ENCODE results near the gene SEMA4C. TPM values are rescaled to one million over a fixed set of nuclear protein-coding genes. Genes with fewer than 3 reads are reported as not detected.
A peak's percentile ranks its signal among the peaks of the same experiment; 100 is the strongest.

Gene SEMA4C
- total RNA-seq, 1 experiment from 2014 or later: 23.4 TPM

DNA sequence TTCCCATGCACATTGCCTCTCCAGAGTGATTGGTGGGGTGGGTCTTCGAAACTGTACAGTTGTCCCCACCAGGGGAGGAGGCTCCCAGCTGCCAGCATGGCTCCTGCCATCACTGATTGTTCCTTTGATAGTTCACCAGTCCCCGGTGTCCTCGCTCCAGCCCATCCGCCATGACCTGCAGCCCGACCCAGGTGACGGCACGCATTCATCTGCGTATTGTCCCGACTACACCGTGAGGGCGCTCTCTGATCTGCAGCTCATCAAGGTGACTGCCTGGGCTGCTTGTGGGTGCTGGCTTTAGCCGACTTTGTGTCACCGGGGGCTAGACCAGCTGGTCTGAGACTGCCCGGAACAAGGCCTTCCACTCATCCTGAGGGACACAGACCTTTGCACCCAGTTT, 41.4 kb downstream of the SEMA4C start:
- Histone ChIP-seq H3K36me3 (peaks cover 48% of the 10 kb centered on the region), H3K27ac (no peak overlapping the region), H3K27me3 (replicated peaks) (no peaks in the 10 kb centered on the region), H3K9me3 (replicated peaks) (no peaks in the 10 kb centered on the region), H3K4me1 (replicated peaks) (peaks cover 18% of the 10 kb centered on the region), H3K4me3 (no peak overlapping the region)
- no peak for DNase-seq (ENCODE audit: low read depth in 1 of 2, low spot score in 2 of 2)

DNA sequence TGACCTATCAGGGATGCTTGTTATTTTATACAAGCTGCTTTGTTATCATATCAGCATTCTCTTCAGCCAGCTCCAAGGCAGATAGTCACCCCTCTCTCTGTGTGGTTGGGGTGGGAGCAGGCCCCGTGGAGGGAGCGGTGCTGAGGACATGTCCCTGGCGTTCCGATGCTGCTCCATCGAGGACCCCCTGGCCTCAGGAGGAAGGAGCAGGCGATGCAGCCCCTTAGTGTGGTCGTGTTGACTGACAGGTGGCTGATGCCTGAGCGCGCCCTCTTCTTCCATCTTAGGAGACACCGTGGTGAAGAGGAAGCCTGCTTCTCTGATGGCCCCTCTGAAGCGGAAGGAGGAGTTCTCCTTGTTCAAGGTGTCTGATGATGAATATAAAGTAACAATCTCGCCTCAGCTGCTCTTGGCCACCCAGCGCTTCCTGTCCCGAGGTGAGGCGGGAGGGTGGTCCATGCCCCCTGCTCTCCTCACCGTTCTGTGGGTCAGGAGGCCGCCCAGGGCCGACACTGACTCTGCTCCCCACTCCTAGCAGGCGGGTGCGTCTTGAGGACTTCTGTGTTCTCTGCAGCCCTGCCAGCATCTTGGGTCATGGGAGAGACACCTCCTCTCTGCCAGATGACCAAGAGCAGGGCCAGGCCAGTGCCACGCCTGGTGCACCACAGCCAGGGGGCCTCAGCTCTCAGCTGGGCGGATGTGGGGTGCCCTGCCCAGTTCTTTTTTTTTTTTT, 43.2 kb downstream of the SEMA4C start:
- DNase-seq (ENCODE audit: low read depth in 1 of 2, low spot score in 2 of 2): no peak
- Histone ChIP-seq H3K9me3 (replicated peaks) (no peaks in the 10 kb centered on the region), H3K4me3 (no peak overlapping the region), H3K36me3 (peaks cover 35% of the 10 kb centered on the region), H3K4me1 (replicated peaks) (0 out of 2 replicates have a peak, but pooled peaks cover 8% of the 10 kb centered on the region), H3K27me3 (replicated peaks) (no peaks in the 10 kb centered on the region), H3K27ac (no peak overlapping the region)

- no peak overlapping the region for H3K27ac ChIP-seq
- H3K27me3 ChIP-seq (replicated peaks): no peaks in the 10 kb centered on the region
- peaks cover 22% of the 10 kb centered on the region for H3K36me3 ChIP-seq
- H3K4me3 ChIP-seq: no peak overlapping the region
- no peaks in the 10 kb centered on the region for H3K9me3 ChIP-seq (replicated peaks)
- DNase-seq (ENCODE audit: low read depth in 1 of 2, low spot score in 2 of 2): no peak
- H3K4me1 ChIP-seq (replicated peaks): 0 out of 2 replicates have a peak, but pooled peaks cover 8% of the 10 kb centered on the region
Measured at GRCh38 chr2:96825057-96825456, 44.8 kb downstream of the SEMA4C start.

DNA sequence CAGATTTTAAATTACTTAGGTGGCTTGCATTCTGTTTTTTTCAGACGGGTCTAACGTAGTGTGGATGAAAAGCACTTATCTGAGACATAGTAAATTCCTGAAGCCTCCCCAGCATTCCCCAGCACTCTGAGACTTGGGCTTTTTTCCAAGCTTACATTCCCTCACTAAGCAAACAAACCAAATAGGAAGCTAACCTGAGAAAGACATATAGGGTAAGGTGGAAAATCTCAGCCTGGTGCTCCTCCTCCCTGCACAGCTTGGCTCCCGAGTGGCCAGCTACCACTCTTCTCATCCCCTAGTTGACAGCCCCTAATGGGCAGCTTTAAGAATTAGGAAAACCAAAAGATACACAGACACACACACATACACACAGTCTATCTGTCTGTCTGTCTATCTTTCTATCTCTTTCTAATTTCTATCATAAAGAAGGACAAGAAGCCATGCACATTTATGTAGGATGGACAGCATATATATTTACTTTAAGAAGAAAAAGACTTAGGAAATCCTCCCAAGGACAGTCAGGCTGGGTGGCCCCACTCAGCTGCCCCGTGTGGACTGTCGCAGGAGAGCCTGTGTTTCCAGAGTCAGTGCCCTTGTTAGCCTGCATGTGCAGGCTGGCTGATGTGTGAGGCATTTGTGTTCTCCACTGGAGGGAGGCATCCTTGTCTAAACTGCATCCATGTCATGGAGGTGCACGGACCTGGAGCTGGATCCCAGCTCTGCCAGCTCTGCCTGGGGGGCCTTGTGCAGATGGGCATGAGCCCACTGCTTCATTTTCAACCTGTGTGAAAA, 45.6 kb downstream of the SEMA4C start:
- Histone ChIP-seq H3K4me3 (no peak overlapping the region), H3K4me1 (replicated peaks) (0 out of 2 replicates have a peak, but pooled peaks cover 8% of the 10 kb centered on the region), H3K27me3 (replicated peaks) (no peaks in the 10 kb centered on the region), H3K9me3 (replicated peaks) (no peaks in the 10 kb centered on the region), H3K27ac (no peak overlapping the region), H3K36me3 (peaks cover 21% of the 10 kb centered on the region)
- peak in 1 of 2 experiments; percentile 44 for DNase-seq (ENCODE audit: low read depth in 1 of 2, low spot score in 2 of 2)

- no peaks in the 10 kb centered on the region for H3K27me3 ChIP-seq (replicated peaks)
- peaks cover 21% of the 10 kb centered on the region for H3K36me3 ChIP-seq
- 0 out of 2 replicates have a peak, but pooled peaks cover 8% of the 10 kb centered on the region for H3K4me1 ChIP-seq (replicated peaks)
- no peak overlapping the region for H3K4me3 ChIP-seq
- no peak for DNase-seq (ENCODE audit: low read depth in 1 of 2, low spot score in 2 of 2)
- no peaks in the 10 kb centered on the region for H3K9me3 ChIP-seq (replicated peaks)
- no peak overlapping the region for H3K27ac ChIP-seq
Measured at GRCh38 chr2:96823198-96823597, 46.7 kb downstream of the SEMA4C start.

GRCh38 chr2:96822786-96823185, 47.1 kb downstream of the SEMA4C start:
- Histone ChIP-seq H3K27ac (no peak overlapping the region), H3K36me3 (peaks cover 17% of the 10 kb centered on the region), H3K27me3 (replicated peaks) (no peaks in the 10 kb centered on the region), H3K4me1 (replicated peaks) (peaks cover 9% of the 10 kb centered on the region), H3K4me3 (no peak overlapping the region), H3K9me3 (replicated peaks) (no peaks in the 10 kb centered on the region)
- DNase-seq (ENCODE audit: low read depth in 1 of 2, low spot score in 2 of 2): no peak

DNA sequence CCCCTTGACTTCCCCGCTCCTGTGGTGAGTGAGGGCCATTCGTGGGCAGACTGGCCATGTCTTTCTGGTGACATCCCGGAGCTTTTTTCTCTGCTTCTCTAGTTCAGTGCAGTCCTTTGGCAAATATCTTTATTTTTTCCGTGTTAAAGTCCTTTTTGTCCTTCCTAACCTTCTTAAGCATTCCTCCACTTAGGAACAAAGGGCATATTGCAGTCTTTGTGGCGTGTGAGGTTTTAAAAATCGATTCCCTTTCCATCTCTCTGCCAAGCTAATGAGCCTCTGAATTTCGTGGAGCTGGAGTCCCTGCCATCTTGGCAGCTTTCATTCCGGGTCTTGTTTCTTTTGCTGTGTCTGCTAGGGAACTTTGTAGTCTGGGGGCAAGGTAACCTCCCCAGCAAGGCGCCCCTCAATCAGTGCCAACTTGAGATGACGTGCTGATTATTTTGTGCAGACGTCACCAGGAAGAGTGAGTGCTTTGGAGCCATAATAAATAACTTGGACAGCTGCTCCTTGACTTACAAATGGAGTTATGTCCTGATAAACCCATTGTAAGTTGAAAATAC, 48.7 kb downstream of the SEMA4C start:
- Histone ChIP-seq H3K4me3 (no peak overlapping the region), H3K9me3 (replicated peaks) (0 out of 2 replicates have a peak, but pooled peaks cover 3% of the 10 kb centered on the region), H3K27me3 (replicated peaks) (no peaks in the 10 kb centered on the region), H3K4me1 (replicated peaks) (peaks cover 22% of the 10 kb centered on the region), H3K36me3 (peaks cover 22% of the 10 kb centered on the region), H3K27ac (no peak overlapping the region)
- DNase-seq (ENCODE audit: low read depth in 1 of 2, low spot score in 2 of 2): no peak

DNA sequence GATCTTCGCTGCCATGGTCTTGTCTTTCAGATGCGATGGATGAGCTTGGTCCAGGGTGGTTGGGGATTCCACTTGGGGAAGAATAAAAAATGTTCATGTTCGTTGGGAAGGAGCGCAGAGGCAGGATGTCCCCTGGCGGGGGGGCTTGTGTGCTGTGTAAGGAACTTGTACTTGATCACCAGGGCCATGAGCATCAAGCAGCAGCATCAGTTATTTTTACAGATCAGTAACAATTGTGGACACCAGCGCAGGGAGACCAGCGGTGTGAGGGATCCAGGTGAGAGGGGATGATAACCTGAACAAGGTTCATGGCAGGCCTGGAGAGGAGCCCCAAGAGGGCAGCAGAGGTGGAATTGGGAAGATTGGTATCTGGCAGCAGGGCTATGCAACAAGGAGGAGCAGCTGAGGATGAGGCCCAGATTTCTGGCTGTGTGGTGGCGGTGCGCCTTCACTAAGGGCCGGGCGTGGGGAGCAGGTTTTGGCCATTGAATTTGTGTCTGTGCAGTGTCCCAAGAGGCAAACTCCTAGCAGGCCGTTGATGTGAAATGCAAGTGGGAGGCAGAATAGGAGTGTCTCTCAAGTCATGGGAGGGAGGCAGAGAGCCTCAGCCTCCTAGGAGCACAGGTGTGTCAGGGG, 49.9 kb downstream of the SEMA4C start:
- Histone ChIP-seq H3K27ac (no peak overlapping the region), H3K27me3 (replicated peaks) (no peaks in the 10 kb centered on the region), H3K9me3 (replicated peaks) (0 out of 2 replicates have a peak, but pooled peaks cover 3% of the 10 kb centered on the region), H3K36me3 (peaks cover 21% of the 10 kb centered on the region), H3K4me3 (no peak overlapping the region), H3K4me1 (replicated peaks) (peaks cover 29% of the 10 kb centered on the region)
- DNase-seq (ENCODE audit: low read depth in 1 of 2, low spot score in 2 of 2): no peak

DNA sequence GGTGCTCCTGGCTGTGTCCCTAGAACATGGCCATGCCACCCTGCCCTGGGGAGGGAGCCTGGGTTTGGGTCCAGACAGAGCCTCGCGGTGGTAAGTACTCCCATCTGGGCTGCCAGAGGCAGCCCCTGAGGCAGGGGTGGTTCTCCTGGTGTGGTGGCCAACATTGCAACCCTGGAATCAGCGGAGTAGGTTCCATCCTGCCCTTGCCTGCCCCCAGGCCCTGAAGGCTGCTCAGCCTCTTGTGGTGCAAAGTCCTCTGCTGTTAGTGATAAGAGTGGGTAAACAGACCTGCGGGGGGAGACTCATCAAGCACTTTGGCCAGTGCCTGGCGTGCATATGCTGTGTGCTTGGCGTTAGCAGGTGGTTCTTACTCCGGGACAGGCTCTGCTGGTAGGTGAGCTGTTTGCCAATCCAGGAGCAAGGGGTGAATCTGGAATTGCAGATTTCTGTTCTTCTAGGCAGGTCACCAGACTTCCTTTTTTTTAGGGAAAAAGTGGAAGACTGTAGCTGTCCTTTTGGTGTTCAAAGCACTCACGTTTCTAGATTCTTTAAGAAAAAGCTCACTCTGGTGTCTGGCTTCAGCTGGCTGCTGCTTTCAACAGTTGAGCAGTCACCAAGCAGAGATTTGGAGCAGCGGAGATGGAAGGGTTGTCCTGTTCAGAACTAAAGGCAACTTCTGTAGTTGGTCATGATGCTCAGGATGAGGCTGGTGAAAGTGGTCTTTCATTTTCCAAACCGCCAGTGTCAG, 50.6 kb downstream of the SEMA4C start:
- no peak for DNase-seq (ENCODE audit: low read depth in 1 of 2, low spot score in 2 of 2)

DNA sequence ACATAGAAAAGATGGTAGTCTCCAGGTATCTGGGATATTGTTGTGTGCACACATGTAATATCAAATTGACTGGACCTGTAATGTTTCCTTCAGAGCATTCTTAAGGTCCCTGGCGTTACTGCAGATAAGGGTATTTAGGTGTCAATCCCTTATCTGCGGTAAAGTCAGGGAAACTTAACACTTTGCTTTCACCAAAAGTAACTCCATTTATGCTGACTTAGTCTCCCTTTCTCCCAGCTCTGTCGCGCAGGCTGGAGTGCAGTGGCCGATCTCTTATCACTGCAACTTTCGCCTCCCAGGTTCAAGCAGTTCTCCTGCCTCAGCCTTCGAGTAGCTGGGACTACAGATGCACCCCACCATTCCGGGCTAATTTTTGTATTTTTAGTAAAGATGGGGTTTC, 52.0 kb downstream of the SEMA4C start:
- no peak overlapping the region for H3K27ac ChIP-seq
- no peak for DNase-seq (ENCODE audit: low read depth in 1 of 2, low spot score in 2 of 2)
- no peaks in the 10 kb centered on the region for H3K27me3 ChIP-seq (replicated peaks)
- peaks cover 21% of the 10 kb centered on the region for H3K4me1 ChIP-seq (replicated peaks)
- no peak overlapping the region for H3K4me3 ChIP-seq
- 0 out of 2 replicates have a peak, but pooled peaks cover 3% of the 10 kb centered on the region for H3K9me3 ChIP-seq (replicated peaks)
- H3K36me3 ChIP-seq: peaks cover 20% of the 10 kb centered on the region

More for the DNA sequence above, 50.6 kb downstream of the SEMA4C start:
- no peaks in the 10 kb centered on the region for H3K27me3 ChIP-seq (replicated peaks)
- no peak overlapping the region for H3K4me3 ChIP-seq
- H3K27ac ChIP-seq: no peak overlapping the region
- H3K4me1 ChIP-seq (replicated peaks): peaks cover 29% of the 10 kb centered on the region
- 0 out of 2 replicates have a peak, but pooled peaks cover 3% of the 10 kb centered on the region for H3K9me3 ChIP-seq (replicated peaks)
- H3K36me3 ChIP-seq: peaks cover 20% of the 10 kb centered on the region

DNA sequence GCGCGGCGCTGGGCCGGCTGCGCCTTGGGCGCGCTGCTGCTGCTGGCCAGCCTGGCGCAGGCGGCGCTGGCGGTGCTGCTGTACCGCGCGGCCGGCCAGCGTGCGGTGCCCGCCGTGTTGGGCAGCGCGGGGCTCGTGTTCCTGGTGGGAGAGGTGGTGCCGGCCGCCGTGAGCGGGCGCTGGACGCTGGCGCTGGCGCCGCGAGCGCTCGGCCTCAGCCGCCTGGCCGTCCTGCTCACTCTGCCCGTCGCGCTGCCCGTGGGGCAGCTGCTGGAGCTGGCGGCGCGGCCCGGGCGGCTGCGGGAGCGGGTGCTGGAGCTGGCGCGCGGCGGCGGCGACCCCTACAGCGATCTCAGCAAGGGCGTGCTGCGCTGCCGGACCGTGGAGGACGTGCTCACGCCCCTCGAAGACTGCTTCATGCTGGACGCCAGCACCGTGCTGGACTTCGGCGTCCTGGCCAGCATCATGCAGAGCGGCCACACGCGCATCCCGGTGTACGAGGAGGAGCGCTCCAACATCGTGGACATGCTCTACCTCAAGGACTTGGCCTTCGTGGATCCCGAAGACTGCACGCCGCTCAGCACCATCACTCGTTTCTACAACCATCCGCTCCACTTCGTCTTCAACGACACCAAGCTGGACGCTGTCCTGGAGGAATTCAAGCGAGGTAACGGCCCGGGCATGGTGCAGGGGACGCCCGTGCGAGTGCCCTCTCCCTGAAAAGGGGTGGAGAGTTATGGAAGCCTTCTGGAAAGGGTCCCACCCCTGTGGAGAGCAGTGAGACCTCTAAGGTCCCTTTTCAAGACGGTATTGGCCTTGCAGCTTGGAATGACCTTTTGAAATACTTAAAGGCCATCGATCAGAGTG, 52.8 kb downstream of the SEMA4C start:
- H3K36me3 ChIP-seq: peaks cover 20% of the 10 kb centered on the region
- 0 out of 2 replicates have a peak, but pooled peaks cover 3% of the 10 kb centered on the region for H3K9me3 ChIP-seq (replicated peaks)
- H3K4me1 ChIP-seq (replicated peaks): peaks cover 21% of the 10 kb centered on the region
- DNase-seq (ENCODE audit: low read depth in 1 of 2, low spot score in 2 of 2): peak in 1 of 2 experiments; percentile 34
- no peaks in the 10 kb centered on the region for H3K27me3 ChIP-seq (replicated peaks)
- peak overlapping the region; percentile 99 for H3K4me3 ChIP-seq
- no peak overlapping the region for H3K27ac ChIP-seq

- DNase-seq (ENCODE audit: low read depth in 1 of 2, low spot score in 2 of 2): peak; percentile 95 to 96
- peaks cover 20% of the 10 kb centered on the region for H3K36me3 ChIP-seq
- no peaks in the 10 kb centered on the region for H3K27me3 ChIP-seq (replicated peaks)
- H3K9me3 ChIP-seq (replicated peaks): 0 out of 2 replicates have a peak, but pooled peaks cover 3% of the 10 kb centered on the region
- peaks cover 21% of the 10 kb centered on the region for H3K4me1 ChIP-seq (replicated peaks)
- peak within 1 kb of the TSS; percentile 56 for H3K27ac ChIP-seq
- H3K4me3 ChIP-seq: peak within 1 kb of the TSS; percentile 99
Measured at GRCh38 chr2:96816127-96816835, 53.6 kb downstream of the SEMA4C start, which contains the start of gene CNNM3. TSS of gene CNNM3 (plus strand) at chr2:96816268. CDS start at chr2:96816278, 10 bp downstream.

Data from SJSA1 (cell line).